Kasumi-1 (cell line): Measurements from ENCODE around the gene MYH6.
"Not testable (repeated sequence)": the region's sequence is repeated elsewhere in the genome, so short reads cannot be mapped to it uniquely, and the experiment has no call there.

Experiments
- DNase-seq, 2 experiments: peaks; one replicate each; lab custom pipeline; 2025; lab: John Stamatoyannopoulos, UW

The MYH6 gene

GRCh38 chr14:23435543-23436326 is 27.7 kb upstream of the MYH6 start, which contains the start of gene MYH7:
Gene MYH7, minus strand, starts transcription at chr14:23435660. Its CDS starts 1,928 bp downstream, at chr14:23433732.
- DNase-seq = no peak

DNA sequence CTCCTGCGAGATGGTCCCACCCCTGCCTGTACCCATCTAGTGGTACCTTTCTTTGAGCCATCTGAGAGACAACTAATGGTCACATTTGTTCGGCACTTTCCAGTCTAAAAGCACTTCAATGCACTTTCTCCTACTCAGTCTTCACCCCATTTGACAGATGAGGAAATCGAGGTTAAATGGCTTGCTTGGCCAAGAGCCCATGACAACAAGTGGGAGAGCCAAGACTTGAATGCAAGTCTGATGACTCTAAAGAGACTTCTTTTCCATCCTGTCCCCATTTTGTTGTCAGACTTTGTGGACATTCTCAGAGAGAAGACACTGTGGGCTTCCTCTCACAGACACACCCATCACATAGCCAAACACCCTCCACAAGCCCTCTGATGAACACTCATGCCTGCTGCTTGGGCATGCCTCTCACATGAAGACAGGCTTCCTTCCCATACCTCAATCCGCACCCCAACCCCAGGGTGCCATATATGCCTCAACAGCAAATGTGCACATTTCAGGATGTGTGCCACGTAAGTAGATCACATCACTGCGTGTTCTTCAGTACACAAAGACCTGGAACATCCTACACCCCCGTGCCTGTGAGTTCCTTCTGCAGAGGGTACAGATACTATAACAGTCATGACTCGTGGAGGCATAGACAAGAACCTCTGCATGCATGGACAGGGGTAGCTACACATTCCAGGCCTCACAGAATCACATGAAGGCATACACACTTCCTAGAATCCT is 26.6 kb upstream of the MYH6 start:
- DNase-seq = no peak

DNA sequence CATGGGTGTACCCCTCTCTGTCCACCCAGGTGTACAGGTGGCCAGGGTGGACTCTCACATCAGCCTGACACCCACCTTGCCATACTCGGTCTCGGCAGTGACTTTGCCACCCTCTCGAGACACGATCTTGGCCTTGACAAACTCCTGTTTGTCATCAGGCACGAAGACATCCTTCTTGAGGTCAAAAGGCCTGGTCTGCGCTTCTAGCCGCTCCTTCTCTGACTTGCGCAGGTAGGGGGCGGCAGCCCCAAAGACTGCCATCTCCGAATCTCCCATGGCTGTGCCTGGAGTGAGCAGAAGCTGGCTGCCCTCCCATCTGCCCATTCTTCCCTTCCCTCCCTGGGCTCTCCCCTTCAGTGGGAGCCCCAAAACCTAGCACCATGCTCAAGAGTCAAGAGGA is 25.4 kb upstream of the MYH6 start:
- DNase-seq = no peak

- DNase-seq = no peak
These were observed 24.9 kb upstream of the MYH6 start for GRCh38 chr14:23432946-23433345.

- no peak for DNase-seq
These were observed 24.2 kb upstream of the MYH6 start for GRCh38 chr14:23432102-23432925.

DNA sequence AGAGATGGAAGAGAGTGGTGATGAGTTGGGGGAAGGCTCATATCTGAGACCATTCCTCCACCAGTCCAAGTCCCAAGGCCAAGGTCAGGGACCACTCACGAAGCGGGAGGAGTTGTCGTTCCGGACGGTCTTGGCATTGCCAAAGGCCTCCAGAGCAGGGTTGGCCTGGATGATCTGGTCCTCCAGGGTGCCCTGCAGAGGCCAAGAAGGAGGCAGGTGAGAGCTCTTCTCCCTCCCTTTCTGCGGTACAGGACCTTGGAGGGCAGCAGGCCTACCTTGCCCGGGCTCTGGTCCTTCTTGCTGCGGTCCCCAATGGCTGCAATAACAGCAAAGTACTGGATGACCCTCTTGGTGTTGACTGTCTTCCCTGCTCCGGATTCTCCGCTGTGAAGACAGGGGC is 23.4 kb upstream of the MYH6 start:
- DNase-seq = no peak

DNA sequence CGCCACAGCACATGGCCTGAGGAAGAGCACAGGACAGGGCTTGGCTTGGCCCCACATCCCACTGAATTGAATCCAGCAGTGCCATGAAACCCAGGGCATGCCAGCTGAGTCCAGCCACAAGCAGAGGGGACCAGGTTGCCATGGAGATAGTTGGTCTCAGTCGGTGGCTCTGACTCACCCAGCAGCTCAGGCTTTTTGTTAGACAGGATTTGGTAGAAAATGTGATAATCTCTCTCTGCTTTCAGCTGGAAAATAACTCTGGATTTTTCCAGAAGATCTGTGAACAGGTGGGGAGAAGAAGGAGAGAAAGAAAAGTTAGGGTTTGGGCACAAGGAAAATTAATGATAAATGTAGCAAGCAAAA is 22.6 kb upstream of the MYH6 start:
- DNase-seq = no peak

GRCh38 chr14:23430016-23430722 is 22.1 kb upstream of the MYH6 start:
- DNase-seq = no peak

DNA sequence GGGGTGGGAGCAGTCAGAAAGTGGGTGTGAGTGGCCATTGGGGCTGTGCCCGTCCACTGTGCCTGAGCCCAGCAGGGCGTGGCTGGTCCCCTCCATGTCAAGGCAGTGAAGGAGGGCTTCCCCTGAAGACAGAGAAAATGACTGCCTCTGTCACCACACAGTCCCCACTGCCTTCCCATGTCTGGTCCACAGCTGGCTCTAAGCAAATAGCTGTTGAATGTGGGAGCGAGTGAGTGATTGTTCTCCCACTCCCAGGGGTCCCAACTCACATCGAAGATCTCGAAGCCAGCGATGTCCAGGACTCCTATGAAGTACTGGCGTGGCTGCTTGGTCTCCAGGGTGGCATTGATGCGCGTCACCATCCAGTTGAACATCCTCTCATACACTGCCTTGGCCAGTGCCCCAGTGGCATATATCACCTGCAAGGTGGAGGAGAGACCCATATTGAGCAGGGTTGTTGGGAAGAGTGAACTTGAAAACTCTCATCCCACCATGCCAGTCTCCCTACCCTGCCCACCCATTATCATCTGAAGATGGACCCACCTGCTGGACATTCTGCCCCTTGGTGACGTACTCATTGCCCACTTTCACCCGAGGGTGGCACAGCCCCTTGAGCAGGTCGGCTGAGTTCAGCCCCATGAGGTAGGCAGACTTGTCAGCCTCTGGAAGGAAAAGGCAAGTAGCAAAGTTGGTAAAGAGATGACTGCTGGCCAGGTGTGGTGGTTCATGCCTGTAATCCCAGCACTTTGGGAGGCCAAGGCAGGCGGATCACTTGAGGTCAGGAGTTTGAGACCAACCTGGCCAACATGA is 20.8 kb upstream of the MYH6 start:
- no peak for DNase-seq

DNA sequence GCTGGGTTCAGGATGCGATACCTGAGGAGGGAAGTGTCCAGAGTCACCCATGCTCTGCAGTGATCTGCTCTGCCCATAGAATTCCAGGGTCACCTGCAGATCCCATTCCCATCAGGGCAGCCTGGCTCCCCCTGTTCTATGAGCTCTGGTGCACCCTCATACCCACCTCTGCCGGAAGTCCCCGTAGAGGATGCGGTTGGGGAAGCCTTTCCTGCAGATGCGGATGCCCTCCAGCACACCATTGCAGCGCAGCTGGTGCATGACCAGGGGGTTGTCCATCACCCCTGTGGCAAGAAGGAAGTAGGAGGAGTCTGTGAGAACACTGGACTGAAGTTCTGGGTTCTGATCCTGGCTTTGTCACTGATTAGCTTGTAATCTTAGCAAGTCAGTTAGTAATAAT is 17.7 kb upstream of the MYH6 start:
- not testable (repeated sequence) for DNase-seq

GRCh38 chr14:23425169-23425568 is 17.1 kb upstream of the MYH6 start:
- no peak for DNase-seq

DNA sequence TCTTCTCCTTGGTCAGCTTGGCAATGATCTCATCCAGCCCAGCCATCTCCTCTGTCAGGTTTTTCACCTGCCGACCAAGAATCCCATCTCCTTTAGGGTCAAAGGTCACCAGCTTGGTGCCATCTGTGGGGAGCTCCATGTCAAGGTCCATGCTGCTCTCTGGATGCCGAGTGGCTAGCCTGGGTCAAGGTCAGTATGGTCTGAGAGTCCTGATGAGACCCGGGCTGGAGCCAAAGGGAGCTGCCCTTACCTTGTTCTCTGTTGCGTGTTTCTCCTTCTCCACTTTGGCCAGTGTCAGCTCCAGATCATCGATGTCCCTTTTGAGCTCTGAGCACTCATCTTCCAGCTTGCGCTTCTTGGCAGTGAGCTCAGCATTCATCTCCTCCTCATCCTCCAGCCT is 15.6 kb upstream of the MYH6 start:
- DNase-seq = no peak

DNA sequence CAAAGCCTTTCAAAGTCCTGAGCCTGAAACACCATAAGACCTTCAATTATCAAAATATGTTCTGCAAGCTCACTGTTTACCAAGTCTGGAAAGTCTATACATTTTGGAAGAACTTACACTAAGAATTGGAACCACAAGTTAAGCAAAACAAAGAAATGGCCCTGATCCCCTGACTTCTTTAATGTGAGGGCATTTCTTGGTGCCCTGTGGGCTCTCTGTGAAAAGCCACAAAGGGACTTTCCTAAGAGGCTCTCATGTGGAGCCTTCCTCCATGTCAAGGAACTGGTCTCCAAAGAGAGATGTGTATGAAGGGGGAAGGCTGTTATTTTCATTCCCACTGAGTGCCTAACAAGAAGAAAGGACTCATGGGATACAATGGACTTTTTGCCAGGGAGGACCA is 13.5 kb upstream of the MYH6 start:
- DNase-seq = no peak

DNA sequence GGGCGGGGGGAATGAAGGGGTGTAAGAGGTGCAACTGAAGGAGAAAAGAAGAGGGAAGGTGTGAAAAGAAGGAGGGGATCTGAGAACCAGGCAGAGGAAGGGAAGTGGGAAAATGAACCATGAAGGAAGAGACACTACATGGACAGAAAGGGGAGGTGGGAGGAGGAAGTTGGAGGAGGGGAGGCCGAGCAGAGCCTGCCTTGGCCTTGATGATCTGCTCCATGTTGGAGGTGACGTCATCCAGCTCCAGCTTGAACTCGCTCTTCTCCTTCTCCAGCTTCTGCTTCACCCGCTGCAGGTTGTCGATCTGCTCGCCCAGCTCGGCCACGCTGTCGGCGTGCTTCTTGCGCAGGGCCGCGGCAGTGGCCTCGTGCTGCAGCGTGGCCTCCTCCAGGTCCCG is 11.6 kb upstream of the MYH6 start:
- not testable (repeated sequence) for DNase-seq

- DNase-seq = no peak
These were observed 9.9 kb upstream of the MYH6 start for GRCh38 chr14:23418021-23418420.

GRCh38 chr14:23417269-23417668 is 9.2 kb upstream of the MYH6 start:
- not testable (repeated sequence) for DNase-seq

GRCh38 chr14:23416801-23417200 is 8.7 kb upstream of the MYH6 start:
- no peak for DNase-seq

DNA sequence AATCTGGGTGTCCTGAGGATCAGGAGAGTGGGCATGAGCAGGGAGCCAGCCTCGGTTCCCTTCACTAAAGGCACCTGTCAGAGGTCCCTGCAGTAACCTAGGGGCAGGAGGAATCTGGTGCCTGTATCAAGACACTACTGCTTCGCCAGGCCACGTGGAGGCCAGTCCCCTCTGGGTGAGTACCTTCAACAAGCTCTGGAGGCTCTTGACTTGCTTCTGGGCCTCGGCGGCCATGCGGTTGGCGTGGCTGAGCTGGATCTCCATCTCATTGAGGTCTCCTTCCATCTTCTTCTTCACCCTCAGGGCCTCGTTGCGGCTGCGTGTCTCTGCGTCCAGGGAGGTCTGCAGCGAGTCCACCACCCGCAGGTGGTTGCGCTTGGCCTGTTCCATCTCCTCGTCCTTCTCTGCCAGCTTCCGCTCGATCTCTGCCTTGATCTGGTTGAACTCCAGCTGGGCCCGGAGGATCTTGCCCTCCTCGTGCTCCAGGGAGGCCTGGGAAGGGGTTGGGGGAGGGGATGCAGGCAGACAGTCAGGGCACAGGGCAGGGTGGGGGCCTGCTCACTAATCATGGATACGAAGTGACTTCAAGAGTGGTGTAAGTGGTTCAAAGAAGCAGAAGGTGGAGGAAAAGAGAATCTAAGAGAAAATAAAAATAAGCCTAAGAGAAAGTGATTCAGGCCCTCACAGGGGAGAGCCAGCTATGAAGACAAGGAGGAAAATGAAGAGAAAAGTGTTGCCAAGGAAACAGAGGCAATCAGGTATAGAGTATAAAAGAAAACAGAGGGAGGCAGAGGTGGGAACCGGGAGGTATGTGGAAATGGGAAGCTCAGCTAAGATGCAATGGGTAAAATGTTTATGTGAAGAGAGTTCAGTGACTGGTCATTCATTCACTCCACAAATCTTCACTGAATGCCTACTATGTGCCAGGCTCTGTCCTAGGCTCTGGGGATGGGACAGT is 8.0 kb upstream of the MYH6 start:
- no peak for DNase-seq

- DNase-seq = no peak
These were observed 7.1 kb upstream of the MYH6 start for GRCh38 chr14:23414906-23415820.
